ENCODE measurements around the gene GBA3. TPM values are rescaled to one million over a fixed set of nuclear protein-coding genes. Genes with fewer than 3 reads are reported as not detected.

The GBA3 gene
- total RNA-seq, 4 donors from 2014 or later, result 0.47 TPM; not detected in 3

DNA sequence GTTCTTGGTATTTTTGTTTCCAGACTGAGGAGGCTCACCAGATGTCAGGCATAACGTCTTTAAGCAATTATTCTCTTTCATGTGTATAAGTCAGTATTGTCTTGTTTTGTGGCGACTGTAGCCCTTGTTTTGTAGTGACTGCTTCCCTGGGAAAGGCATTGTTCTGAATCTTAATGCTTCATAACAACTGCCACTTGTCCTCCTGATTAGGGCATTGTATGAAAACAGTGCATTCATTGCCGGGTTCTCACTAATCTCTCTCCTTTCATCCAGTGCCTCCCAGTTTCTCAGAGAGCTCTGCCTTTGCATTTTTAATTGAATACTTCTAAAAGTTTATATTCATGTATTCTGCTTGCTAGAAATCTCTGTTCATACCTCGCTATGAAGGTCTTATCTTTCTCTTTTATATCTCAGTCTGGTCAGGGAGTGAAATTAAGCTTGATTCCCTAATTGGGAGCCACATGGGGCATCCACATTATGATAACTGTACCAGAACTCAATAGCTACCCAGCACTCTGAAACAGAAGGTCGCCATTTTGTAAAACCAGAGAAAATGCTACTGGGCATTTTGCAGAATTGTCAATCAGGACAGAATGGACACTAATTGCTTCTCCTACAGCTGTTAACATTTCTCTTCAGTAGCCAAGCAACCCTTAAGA, 149.8 kb downstream of the GBA3 start:
- Histone ChIP-seq H3K36me3 (no peaks in the 10 kb centered on the region), H3K27ac (no peak overlapping the region), H3K4me1 (no peaks in the 10 kb centered on the region), H3K4me3 (no peak overlapping the region), H3K27me3 (no peaks in the 10 kb centered on the region), H3K9me3 (no peaks in the 10 kb centered on the region)
- WGBS, result 70% methylated on average over 5 of the region's 5 CpGs
- TF ChIP-seq POLR2AphosphoS5 (IDR thresholded peaks at IDR 0.05), result no peak
- TF ChIP-seq, protein P1, sequence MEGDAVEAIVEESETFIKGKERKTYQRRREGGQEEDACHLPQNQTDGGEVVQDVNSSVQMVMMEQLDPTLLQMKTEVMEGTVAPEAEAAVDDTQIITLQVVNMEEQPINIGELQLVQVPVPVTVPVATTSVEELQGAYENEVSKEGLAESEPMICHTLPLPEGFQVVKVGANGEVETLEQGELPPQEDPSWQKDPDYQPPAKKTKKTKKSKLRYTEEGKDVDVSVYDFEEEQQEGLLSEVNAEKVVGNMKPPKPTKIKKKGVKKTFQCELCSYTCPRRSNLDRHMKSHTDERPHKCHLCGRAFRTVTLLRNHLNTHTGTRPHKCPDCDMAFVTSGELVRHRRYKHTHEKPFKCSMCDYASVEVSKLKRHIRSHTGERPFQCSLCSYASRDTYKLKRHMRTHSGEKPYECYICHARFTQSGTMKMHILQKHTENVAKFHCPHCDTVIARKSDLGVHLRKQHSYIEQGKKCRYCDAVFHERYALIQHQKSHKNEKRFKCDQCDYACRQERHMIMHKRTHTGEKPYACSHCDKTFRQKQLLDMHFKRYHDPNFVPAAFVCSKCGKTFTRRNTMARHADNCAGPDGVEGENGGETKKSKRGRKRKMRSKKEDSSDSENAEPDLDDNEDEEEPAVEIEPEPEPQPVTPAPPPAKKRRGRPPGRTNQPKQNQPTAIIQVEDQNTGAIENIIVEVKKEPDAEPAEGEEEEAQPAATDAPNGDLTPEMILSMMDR (IDR thresholded peaks at IDR 0.05), result no peak
- no peak for TF ChIP-seq POLR2A (IDR thresholded peaks at IDR 0.05)
- no peak for TF ChIP-seq EP300 (IDR thresholded peaks at IDR 0.05)
- no peak for DNase-seq (ENCODE audit: low spot score in 2 of 2)

DNA sequence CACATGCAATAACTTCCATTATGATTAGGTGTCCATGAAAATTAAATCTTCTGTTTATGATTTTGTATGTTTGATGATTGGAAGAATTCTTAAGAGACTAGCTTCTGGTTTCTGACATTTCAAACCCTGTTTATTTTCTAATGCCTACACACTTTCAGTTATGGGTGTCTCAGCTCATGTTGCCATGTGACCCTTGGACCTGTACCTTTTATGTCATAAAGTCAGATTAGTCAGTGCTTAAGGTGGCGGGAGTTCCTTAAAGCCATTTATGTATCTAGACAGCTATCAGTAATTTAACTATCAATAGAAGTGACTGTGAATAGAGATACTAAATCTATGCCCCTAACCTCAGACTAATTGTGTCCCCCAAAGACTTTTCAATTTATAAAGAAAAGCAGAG, 155.6 kb downstream of the GBA3 start:
- Histone ChIP-seq H3K27me3 (no peaks in the 10 kb centered on the region), H3K36me3 (no peaks in the 10 kb centered on the region)
- TF ChIP-seq POLR2A (IDR thresholded peaks at IDR 0.05) (no peak), POLR2AphosphoS5 (IDR thresholded peaks at IDR 0.05) (no peak), EP300 (IDR thresholded peaks at IDR 0.05) (no peak)
- TF ChIP-seq, protein P1 (IDR thresholded peaks at IDR 0.05), result no peak

DNA sequence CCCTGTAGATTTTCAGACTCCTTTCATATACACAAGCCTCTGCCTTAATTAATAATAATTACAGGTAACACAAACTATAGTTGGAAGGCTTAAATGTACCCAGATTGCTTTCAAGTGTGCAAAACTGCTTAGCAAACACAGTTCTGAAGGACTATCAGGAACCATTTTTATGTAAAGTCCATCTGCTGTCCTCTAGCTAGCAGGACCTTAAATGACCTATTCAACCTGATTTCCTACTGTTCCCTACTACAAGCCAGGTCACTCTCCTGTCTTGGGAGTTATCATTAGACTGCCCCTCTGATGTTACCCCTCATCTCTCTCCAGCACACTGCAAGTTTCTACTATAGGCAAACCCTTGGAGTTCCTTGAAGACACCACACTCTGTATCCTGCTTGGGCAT, 157.3 kb downstream of the GBA3 start:
- H3K9me3 ChIP-seq, result no peaks in the 10 kb centered on the region
- TF ChIP-seq POLR2A (IDR thresholded peaks at IDR 0.05) (no peak), EP300 (IDR thresholded peaks at IDR 0.05) (no peak), POLR2AphosphoS5 (IDR thresholded peaks at IDR 0.05) (no peak)
- TF ChIP-seq, protein P1 (IDR thresholded peaks at IDR 0.05), result no peak
- no peak for DNase-seq (ENCODE audit: low spot score in 2 of 2)
- no peaks in the 10 kb centered on the region for H3K27me3 ChIP-seq
- no peak overlapping the region for H3K4me3 ChIP-seq
- H3K27ac ChIP-seq, result no peak overlapping the region
- H3K4me1 ChIP-seq, result no peaks in the 10 kb centered on the region
- H3K36me3 ChIP-seq, result no peaks in the 10 kb centered on the region

More for the DNA sequence above, 155.6 kb downstream of the GBA3 start:
- H3K27ac ChIP-seq, result no peak overlapping the region
- H3K4me3 ChIP-seq, result no peak overlapping the region
- no peak for DNase-seq (ENCODE audit: low spot score in 2 of 2)
- 80% methylated on average over 1 of the region's 1 CpG for WGBS
- no peaks in the 10 kb centered on the region for H3K9me3 ChIP-seq
- no peaks in the 10 kb centered on the region for H3K4me1 ChIP-seq

DNA sequence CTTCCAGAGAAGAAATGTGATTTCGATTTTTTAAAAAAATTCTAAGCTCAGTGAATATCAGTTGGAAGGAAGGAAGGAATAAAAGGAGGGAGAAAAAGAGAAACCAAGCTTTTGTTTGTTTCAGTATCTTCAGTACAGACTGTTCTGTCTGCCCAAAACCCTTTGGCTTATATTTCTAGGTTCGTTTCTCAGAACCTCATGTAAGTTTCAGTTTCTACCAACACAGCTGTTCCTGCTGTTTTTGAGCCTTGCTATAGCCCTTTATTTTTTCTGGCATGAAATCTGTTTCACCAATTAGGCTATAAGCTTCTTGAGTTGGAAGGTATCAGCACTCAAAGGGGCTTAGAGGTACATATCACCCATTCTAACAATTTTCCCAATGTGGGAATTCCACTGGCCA, 157.9 kb downstream of the GBA3 start:
- Histone ChIP-seq H3K36me3 (no peaks in the 10 kb centered on the region), H3K4me1 (no peaks in the 10 kb centered on the region), H3K27me3 (no peaks in the 10 kb centered on the region), H3K9me3 (no peaks in the 10 kb centered on the region), H3K4me3 (peak overlapping the region; percentile 1), H3K27ac (no peak overlapping the region)
- no peak for TF ChIP-seq EP300 (IDR thresholded peaks at IDR 0.05)
- TF ChIP-seq, protein P1 (IDR thresholded peaks at IDR 0.05), result no peak
- TF ChIP-seq POLR2AphosphoS5 (IDR thresholded peaks at IDR 0.05), result no peak
- no peak for TF ChIP-seq POLR2A (IDR thresholded peaks at IDR 0.05)
- DNase-seq (ENCODE audit: low spot score in 2 of 2), result no peak
- whole genome bisulfite sequencing, result 37% methylated on average over 2 of the region's 2 CpGs

DNA sequence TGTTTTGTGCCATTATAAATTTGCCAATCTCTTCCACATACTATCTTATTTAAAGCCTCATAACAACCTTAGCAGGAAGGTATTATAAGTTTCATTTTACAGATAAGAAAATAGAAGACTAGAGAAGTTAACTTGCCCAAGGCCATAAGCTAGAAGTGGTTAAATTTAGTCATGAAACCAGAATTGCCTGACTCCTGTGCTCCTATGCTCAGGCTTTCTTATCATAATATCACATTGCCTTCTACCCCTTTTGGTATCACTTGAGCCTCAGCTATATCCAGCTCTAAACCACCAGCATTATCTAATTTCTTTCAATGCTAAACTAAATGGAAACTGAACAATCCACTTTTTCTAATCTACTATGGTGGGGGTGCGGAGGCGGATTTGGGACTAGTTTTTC, 164.7 kb downstream of the GBA3 start:
- H3K9me3 ChIP-seq, result no peaks in the 10 kb centered on the region
- H3K27ac ChIP-seq, result no peak overlapping the region
- H3K36me3 ChIP-seq, result no peaks in the 10 kb centered on the region
- no peaks in the 10 kb centered on the region for H3K4me1 ChIP-seq
- H3K4me3 ChIP-seq, result no peak overlapping the region
- no peak for DNase-seq (ENCODE audit: low spot score in 2 of 2)
- no peaks in the 10 kb centered on the region for H3K27me3 ChIP-seq
- WGBS, result 95% methylated on average over 2 of the region's 2 CpGs
- TF ChIP-seq, protein P1 (IDR thresholded peaks at IDR 0.05), result no peak
- TF ChIP-seq POLR2AphosphoS5 (IDR thresholded peaks at IDR 0.05), result no peak
- TF ChIP-seq POLR2A (IDR thresholded peaks at IDR 0.05), result no peak
- TF ChIP-seq EP300 (IDR thresholded peaks at IDR 0.05), result no peak
